VCaP (cell line): ENCODE measurements around the gene CP.

Experiments
- H3K27ac ChIP-seq: fragments of 450-650 bp; 2 replicates; pipeline ENCODE4 v1.5.1; 2017
- TF ChIP-seq, protein P1 (sequence below): fragments of 450-650 bp; conservative IDR thresholded peaks from 2 replicates; pipeline ENCODE4 v1.5.1; 2017; ENCODE audit warnings: mild to moderate bottlenecking, moderate library complexity

Gene CP

DNA sequence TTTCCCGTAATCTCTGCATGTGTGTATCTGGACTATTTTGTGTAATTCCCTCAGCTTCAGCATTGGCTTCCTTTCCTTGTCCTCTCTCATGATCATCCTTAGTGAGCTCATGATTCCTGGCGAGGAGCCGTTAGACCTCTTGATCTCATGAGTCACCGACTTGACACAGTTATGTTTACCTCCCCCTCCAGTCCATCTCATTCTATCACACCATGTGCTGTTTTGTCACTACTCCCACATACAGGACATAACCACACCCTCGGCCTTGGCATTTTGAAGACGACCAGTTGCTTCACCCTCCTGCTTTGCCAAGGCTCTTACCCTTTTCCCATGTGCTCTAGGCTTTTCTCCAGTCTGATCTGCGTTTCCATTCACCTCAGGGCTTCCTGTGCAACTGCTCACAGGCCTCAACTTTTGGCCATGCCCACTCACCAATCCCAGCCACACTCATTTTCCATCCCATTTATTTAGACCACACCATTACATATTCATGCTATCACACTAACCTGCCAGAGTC is 41.5 kb downstream of the CP start:
- H3K27ac ChIP-seq: no peak overlapping the region
- TF ChIP-seq, protein P1, sequence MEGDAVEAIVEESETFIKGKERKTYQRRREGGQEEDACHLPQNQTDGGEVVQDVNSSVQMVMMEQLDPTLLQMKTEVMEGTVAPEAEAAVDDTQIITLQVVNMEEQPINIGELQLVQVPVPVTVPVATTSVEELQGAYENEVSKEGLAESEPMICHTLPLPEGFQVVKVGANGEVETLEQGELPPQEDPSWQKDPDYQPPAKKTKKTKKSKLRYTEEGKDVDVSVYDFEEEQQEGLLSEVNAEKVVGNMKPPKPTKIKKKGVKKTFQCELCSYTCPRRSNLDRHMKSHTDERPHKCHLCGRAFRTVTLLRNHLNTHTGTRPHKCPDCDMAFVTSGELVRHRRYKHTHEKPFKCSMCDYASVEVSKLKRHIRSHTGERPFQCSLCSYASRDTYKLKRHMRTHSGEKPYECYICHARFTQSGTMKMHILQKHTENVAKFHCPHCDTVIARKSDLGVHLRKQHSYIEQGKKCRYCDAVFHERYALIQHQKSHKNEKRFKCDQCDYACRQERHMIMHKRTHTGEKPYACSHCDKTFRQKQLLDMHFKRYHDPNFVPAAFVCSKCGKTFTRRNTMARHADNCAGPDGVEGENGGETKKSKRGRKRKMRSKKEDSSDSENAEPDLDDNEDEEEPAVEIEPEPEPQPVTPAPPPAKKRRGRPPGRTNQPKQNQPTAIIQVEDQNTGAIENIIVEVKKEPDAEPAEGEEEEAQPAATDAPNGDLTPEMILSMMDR: no peak

DNA sequence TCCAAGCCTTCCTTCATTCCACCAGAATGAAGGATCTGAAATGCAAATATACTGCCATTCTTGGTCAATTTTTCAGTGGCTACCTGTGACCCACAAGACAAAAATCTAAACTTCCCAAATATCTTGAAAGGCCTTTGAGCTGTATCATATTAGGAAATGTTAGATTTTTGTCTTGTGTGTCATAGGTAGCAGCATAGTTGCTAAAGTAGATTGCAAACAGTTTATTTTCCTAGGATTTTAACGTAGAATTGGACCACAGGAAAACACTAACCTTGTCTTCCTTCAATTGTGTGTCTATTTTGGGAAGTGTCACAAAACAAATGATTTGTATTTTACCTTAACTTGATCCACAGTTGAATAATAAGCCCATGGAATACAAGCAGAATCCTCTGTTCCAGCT is 42.4 kb downstream of the CP start:
- no peak overlapping the region for H3K27ac ChIP-seq
- TF ChIP-seq, protein P1: no peak

DNA sequence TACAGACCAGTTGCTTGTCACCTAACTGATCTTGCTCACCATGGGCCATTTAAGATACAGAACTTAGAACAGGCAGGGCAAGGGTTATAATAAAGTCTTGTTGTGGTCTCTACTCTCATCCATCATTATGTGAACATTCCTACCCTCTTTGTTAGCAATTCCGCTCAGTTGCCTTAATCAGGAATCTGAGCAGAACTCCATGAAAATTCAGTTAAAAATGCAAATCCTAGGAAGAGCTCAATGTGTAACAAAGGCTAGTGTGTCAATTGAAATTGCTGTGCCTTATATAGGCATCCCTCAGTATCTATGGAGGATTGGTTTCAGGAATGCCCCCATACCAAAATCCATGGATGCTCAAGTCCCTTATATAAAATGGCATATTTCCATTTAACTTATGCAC is 44.5 kb downstream of the CP start:
- no peak overlapping the region for H3K27ac ChIP-seq
- TF ChIP-seq, protein P1: no peak

DNA sequence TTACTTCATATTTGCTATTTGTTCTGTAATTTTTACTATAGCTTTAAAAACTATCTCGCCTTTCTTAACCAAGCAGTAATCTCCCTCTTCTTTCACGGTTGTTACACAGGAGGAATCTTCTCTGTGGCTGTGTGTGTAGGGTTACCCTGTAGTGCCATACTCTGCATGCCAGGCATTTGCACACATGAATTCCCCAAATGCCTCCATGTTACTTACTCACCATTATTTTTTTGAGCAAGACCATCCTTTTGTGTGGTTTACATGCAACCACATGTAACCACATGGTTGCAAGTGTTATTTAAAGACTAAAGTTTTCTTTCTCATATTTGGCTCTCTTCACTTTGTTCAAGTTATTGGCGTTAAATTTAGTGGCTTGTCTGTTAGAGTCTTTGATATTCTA is 46.7 kb downstream of the CP start:
- peak overlapping the region; percentile 74 for H3K27ac ChIP-seq
- TF ChIP-seq, protein P1: no peak

DNA sequence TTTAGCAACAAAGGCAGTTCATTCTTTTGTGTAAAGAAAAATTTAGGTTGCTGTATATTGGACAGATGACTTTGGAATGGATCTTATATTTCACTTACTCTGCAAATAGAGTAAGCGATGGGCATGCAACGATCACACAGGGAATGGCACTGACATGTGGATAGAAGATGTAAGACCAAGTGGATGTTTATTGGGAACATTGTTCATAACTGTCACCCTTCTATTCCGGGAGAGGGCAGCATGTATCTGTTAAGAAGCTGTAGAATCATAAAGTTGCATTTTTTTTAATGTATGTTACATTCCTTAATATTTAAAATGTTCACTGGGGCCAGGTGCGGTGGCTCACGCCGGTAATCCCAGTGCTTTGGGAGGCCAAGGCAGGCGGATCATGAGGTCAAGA is 51.0 kb downstream of the CP start:
- no peak overlapping the region for H3K27ac ChIP-seq
- TF ChIP-seq, protein P1: no peak

DNA sequence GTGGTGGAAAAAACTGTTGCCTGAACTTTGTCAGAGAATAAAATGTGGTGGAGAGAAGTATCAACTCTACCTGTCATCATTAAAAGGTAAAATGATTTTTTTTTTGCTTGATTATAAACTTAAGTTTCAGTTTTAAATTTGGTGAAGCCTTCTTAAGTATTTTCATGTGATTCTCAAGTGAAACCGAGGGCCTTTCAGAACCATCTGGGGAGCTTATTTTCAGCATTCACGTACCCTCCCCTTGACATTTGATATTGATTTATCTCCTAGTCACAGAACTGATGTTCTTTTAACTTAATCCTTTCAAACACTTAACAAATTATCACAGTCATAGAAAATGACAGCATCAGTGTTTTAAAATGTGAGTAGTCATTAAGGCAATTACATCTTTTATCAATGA is 53.7 kb downstream of the CP start:
- TF ChIP-seq, protein P1: no peak
- no peak overlapping the region for H3K27ac ChIP-seq

DNA sequence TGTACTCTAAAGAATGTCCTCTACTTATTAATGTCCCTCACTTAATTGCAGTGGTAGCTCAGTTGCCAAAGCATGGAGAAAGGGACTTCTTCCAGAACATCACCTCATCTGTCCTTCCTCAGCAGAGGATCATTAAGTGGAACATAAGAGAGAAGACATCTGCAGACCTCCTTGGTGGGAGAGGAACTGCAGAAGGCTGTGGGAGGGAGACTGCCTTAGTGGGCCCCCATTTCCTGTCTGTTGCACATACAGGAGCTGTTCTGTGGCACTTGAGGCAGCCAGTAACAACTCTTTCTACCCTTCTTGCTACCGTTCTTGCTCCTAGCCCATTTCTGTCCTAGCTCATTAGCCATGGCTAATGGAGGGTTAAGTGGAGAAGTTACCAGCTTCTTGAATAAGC is 58.6 kb downstream of the CP start:
- H3K27ac ChIP-seq: no peak overlapping the region
- TF ChIP-seq, protein P1: no peak
